Measurements from ENCODE around the gene ACTBL2.
"Not testable (repeated sequence)": the region's sequence is repeated elsewhere in the genome, so short reads cannot be mapped to it uniquely, and the experiment has no call there.

Gene ACTBL2

GRCh38 chr5:57482671-57483106, at the start of gene ACTBL2:
TSS of gene ACTBL2 (minus strand) at chr5:57482811. CDS start at chr5:57482707, 104 bp downstream.
- peak in 1 of 2 experiments; percentile 49 for DNase-seq (ENCODE audit: low read depth in 2 of 2)

DNA sequence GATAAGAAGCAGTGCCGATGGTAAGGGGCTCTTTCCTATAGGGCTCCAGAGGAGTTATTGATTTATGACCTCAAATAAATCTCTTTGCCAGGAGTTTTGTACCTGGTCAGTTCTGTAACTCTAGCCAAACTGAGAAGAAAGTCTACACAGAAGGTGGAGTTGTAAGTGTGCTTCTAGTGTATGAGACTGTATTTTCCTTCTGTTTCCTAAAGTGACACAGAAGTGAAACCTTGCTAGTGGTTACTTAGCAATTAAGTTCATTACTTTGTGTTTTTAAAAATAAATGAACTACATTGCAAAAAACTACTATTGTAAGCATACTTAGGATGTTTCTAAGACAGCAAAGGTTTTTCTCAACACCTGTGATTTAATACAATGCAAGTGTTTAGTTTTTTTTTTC, 48.7 kb upstream of the ACTBL2 start:
- no peak for DNase-seq (ENCODE audit: low read depth in 2 of 2)

- DNase-seq (ENCODE audit: low read depth in 2 of 2): no peak
Measured at GRCh38 chr5:57529864-57530263, 47.3 kb upstream of the ACTBL2 start.

DNA sequence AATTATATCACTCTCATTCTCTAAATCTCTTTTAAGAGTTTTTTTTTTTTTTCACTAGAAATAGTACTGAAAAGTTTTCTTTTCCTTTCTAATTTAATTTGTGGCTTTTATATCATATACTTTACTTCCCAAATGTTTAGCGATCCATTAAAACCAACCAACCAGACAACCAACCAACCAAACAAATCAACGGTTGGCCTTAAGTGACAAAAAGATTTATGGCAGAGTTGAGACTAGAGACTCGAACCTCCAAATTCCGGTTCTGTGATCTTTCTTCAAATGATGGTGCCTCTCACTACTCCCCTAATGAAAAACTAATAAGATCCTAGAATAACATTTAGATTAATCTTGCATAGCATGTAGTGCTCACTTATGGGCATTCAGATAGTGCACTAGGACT, 45.3 kb upstream of the ACTBL2 start:
- DNase-seq (ENCODE audit: low read depth in 2 of 2): no peak

GRCh38 chr5:57524348-57525060, 41.9 kb upstream of the ACTBL2 start:
- no peak for DNase-seq (ENCODE audit: low read depth in 2 of 2)

- not testable (repeated sequence) for DNase-seq (ENCODE audit: low read depth in 2 of 2)
Measured at GRCh38 chr5:57522477-57522876, 39.9 kb upstream of the ACTBL2 start.

DNA sequence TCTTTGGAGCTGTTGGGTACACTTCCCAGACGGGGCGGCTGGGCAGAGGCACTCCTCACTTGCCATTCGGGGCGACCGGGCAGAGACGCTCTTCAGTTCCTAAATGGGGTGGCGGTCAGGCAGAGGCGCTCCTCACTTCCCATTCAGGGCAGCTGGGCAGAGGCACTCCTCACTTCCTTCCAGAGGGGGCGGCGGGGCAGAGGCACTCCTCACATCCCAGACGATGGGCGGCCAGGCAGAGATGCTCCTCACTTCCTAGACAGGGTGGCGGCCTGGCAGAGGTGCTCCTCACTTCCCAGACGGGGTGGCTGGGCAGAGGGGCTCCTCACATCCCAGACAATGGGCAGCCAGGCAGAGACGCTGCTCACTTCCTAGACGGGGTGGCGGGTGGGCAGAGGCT, 35.8 kb upstream of the ACTBL2 start:
- DNase-seq (ENCODE audit: low read depth in 2 of 2): not testable (repeated sequence)

GRCh38 chr5:57517250-57517649, 34.6 kb upstream of the ACTBL2 start:
- no peak for DNase-seq (ENCODE audit: low read depth in 2 of 2)

DNA sequence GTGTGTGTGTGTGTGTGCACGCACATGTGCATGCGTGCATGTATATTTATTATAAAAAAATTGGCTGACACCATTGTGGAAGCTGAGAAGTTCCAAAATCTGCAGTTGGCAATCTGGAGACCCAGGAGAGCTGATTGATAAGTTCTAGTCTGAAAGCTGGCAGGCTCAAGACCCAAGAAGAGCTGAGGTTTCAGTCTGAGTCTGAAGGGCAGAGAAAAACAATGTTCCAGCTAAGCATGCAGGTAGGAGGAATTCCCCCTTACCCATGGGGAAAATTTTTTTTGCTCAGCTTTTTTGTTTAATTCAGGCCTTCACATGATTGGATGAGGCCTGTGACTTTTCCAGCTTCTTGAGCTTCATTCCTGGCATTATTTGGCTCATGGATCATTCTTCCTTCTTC, 31.2 kb upstream of the ACTBL2 start:
- no peak for DNase-seq (ENCODE audit: low read depth in 2 of 2)

DNA sequence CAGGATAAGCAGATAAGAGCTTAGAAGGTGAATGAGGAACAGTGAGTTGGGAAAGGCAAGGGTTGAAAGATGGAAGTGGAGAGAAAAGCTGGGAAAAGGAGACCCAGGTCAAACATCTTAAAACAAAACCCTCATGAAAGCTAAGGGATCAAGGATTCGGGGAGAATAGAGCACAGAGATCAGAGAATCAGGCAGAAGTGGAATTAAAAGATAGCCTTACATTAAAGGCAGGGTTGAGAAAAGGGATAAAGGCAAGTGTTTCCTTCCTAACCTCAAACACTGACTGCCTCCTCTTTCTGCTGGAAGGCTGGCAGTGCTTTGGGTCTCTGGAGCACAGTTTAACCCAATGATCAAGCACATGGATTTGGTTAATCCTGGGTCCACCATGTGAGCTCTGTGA, 28.7 kb upstream of the ACTBL2 start:
- no peak for DNase-seq (ENCODE audit: low read depth in 2 of 2)

DNA sequence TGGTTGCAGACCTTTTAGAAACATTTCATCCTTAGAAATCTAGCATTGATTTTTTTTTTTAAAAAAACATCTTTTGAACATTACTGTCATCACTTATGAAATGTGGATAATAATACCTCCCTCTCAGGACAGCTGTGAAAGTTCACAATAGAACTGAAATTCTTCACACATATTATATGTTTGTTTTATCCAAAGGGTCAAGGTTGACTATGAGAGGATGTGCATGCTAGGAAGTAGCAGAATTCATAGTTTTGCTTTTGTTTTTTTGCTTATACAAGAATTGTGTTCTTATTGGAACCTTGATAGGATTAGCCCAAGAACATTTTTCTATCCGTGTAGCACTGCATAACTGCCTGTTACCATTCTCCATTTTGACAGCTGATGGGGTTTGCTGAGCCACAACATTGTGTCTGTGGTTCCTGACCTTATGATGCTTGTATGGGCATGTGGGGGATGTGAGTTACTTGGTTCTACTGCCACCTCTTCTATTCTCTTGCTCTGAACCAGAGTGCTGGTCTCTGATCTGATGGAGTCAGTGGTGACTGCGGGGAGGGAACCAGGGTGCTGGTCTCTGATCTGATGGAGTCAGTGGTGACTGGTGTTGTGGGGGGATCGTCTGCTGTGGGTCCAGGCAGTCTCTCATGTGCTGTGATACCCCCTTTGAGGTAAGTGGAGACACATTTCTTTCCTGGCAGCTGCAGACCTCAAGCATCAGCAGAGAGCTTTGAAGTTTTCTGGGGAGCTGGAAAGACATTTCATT, 27.1 kb upstream of the ACTBL2 start:
- no peak for DNase-seq (ENCODE audit: low read depth in 2 of 2)

- no peak for DNase-seq (ENCODE audit: low read depth in 2 of 2)
Measured at GRCh38 chr5:57508211-57508610, 25.6 kb upstream of the ACTBL2 start.

DNA sequence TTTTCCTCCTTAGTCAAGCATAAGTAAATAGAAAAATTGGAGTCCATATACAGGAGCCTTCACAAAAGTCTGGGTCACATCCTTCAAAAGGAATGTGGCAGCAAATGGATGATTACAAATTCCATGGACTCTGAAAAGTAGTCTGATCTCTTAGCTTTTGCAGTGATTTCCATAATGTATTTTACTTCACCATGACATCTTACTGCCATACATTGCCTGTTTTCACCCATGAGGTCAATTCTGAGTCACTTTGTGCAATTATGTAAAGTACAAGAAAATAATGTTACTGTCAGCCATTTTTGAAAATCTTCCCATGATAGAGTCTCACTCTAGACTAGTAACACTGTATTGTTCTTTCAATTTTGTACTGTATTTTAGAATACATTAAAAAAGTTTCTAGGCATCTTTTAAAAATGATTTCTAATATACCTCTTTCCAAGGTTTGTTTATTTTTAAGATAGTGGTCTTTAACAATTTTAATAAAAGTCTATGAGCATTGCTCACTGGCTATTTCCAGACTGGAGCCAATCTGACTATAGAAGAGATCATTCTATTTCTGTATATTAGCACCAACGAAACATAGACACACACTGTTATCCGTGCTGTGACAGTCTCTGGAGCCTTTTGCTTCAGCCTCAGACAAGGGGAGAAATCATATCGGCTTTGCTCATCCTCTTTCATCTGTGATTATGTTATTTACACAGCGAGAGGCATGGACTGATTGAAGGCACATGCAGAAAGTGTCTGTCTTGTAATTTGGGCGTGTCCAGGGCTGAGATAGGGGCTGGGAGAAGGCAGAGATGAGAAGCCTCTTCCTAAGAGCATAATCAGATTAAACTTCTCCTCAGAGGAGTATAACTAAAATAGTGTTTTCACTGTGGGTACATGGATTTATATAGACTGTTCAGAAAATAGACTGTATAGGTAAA, 22.9 kb upstream of the ACTBL2 start:
- no peak for DNase-seq (ENCODE audit: low read depth in 2 of 2)

DNA sequence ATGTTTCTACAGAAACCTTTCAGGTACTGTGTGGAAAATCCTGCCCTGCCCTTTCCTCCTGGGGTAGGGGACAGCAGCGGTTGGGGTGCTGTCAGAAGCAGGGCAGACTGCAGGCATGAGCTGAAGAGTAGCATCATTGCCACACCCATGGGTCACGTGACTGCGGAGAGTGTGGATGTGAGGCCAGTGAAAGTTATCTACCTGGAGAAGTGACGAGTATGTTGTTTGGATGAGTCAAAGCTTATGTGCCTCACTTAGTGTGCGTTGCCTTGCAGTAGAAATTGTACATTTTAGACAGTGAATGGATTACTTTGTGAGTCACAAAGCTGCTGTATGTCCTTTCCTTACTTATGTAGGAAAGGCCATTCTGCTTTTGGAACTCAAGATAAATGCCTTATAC, 21.7 kb upstream of the ACTBL2 start:
- no peak for DNase-seq (ENCODE audit: low read depth in 2 of 2)

- DNase-seq (ENCODE audit: low read depth in 2 of 2): no peak
Measured at GRCh38 chr5:57503433-57503832, 20.8 kb upstream of the ACTBL2 start.

DNA sequence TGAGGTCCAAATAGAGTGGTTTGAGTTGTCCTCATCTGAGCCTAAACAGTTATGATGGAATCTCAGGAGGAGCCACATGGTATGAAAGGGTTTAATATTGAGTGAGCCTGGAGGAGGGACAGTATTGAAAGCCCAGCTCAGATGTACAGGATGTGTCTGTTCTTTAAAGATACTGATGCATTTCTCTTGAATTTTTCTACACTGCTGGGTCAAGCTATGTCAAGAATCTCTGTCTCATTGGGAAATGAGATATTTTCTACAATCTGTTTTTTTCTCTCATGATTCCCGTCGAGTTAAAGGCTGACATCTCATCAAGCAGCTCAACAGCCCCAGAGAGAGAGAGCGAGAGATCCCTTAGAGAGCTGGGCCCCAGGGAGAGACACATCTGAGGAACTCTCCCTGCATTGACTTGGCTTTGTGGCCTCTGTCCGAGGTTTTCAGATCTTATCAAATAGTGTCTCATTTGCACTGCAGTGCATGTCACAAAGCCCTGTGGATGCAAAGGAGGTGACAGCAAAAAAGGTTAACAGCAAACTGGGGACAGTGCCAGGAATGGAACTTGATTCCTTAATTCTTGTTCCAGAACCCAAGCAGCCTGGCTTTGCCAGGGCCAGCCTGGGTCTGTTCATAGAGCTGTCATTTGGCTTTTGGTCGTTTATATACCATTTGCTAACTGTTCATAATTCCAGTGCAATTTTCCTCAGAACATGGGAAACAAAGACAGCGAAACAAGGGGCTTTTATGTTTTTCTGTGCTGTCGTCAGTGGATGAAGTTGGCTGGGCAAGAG, 19.0 kb upstream of the ACTBL2 start:
- DNase-seq (ENCODE audit: low read depth in 2 of 2): no peak

DNA sequence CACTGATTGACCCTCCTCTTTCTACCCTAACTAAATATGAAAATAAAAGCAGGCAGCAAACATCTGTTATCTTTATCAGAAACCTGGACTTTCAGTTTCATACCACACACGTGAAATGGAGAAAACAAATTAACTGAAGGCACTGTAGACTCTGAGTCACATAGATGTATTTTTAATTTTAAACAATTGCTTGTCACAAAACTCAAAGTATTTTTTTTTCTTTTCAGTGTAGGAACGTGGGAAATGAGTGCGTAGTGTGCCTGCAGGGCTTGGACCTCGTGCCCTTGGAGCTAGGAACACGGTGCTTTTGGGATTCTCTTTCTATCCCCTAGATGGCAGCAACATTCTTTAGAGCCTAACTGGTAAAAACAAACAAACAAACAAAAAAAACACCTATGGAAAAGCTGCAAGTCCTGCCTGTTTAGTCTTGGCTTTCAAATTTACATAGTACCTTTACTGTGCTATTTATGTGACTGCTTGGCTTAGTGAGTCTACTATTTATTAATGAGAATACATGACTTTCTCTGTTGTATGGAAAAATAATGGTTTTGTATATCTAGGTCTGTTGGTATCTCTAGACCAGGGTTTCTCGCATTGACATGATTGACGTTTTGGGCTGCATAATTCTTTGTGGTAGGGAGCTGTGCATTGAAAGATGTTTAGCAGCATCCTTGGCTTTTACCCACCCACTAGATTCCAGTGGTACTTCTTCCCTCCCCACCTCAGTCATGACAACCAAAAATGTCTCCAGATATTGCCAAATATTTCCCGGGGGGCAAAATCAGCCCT, 16.8 kb upstream of the ACTBL2 start:
- DNase-seq (ENCODE audit: low read depth in 2 of 2): no peak

DNA sequence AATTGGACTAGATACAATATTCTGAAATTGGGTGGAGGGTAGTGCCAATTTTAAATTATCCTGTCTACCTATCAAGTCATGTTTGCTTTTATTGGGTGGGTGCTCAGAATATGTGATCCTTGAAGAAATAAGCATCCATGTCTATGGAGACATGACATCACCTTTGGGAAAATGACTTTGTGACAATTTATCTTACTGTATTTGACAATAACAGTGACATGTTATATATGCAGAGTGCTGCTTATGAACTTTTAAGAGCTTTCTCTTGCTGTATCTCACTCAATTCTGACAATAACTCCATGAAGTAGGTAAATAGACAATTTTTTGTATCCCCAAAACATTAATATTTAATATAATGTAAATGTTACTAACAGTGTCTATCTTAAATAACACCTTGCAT, 15.1 kb upstream of the ACTBL2 start:
- no peak for DNase-seq (ENCODE audit: low read depth in 2 of 2)

- no peak for DNase-seq (ENCODE audit: low read depth in 2 of 2)
Measured at GRCh38 chr5:57495285-57496086, 12.9 kb upstream of the ACTBL2 start.
